Measurements from ENCODE around the gene PFKP.

PFKP gene

DNA sequence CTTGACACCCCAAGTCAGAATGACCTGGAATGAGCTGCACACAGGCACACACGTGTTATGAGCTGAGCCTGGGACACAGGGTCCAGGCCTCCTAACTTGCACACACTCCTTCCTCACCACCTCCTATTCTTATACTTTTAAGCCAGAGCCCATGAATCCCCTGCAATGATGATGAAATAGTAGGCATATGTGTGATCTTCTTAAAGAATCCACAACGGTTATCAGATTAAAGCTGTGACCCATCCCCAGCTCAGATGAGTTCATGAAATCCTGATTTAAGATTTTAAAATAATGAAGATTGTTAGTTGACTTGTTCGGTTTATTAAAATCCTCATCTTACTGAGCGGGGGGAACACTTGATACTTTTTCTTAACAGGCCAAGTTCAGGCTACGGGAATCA lies 66.6 kb downstream of the PFKP start:
- DNase-seq (ENCODE audit: low read depth in 2 of 2, low spot score in 1 of 2) = no peak

DNA sequence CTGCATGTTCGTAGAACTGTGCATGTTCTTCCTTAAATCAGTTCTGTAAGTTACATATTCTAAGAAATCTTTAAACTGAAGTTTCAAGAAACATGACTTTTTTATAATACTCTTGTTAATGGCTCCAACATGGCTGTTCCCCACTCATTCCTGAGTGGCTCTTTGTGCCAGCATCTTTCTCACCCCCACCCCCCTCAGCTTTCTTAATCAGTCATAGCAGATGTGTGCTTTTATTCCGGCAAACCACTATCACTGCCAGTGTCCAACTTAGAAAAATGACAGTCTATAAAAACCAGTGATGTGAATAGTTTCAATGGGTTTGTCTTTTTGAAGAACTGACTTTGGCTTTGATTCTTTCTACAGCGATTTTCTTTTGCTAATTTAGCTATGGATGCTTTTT lies 67.7 kb downstream of the PFKP start:
- no peak for DNase-seq (ENCODE audit: low read depth in 2 of 2, low spot score in 1 of 2)

DNA sequence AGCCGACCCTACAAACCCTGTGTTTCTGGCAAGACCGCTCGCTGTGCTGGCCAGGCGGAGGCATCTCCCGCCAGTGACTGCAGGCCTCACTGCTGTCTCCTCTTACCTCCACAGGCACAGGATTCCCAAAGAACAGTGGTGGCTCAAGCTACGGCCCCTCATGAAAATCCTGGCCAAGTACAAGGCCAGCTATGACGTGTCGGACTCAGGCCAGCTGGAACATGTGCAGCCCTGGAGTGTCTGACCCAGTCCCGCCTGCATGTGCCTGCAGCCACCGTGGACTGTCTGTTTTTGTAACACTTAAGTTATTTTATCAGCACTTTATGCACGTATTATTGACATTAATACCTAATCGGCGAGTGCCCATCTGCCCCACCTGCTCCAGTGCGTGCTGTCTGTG lies 69.0 kb downstream of the PFKP start:
- DNase-seq (ENCODE audit: low read depth in 2 of 2, low spot score in 1 of 2) = no peak

DNA sequence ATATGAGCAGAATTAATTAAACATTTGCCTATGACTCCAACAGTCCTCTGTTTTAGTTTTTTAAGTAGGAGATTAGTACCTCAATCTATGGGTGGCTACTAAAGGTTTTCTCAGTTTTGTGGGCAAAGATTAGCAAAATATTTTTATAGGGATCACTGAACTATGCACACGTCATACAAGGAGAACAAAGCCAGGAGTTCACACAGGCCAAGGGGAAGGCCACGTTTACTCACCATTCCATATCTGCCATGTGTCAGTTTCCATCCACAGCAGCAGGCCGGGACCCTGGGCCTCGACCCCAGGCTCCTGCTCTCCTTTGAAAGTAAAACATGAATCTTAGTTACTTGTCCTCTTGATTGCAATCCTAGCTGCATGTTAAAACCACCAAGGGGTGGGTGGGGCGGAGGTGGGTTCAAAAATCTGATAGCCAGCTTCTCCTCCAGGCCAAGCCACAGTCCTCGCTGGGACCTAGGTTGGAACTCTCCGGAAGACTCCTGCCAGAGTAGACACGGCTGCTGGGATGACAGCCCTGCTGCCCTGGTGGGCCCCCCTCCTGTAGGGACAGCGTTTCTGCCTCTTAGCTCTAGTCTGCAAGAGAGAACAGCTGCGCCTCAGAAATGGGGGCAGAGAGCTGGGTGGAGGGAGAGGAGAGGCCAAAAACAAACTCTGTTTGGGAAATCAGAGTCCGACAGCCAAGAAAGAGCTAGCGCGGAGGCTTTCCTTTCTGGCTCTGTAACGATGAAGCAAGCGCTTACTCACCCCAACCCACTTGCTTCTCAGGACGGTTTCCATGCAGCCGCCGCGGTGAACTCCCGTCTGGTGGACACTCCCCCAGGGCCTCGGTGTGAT lies 69.6 kb downstream of the PFKP start:
- DNase-seq (ENCODE audit: low read depth in 2 of 2, low spot score in 1 of 2) = no peak

DNA sequence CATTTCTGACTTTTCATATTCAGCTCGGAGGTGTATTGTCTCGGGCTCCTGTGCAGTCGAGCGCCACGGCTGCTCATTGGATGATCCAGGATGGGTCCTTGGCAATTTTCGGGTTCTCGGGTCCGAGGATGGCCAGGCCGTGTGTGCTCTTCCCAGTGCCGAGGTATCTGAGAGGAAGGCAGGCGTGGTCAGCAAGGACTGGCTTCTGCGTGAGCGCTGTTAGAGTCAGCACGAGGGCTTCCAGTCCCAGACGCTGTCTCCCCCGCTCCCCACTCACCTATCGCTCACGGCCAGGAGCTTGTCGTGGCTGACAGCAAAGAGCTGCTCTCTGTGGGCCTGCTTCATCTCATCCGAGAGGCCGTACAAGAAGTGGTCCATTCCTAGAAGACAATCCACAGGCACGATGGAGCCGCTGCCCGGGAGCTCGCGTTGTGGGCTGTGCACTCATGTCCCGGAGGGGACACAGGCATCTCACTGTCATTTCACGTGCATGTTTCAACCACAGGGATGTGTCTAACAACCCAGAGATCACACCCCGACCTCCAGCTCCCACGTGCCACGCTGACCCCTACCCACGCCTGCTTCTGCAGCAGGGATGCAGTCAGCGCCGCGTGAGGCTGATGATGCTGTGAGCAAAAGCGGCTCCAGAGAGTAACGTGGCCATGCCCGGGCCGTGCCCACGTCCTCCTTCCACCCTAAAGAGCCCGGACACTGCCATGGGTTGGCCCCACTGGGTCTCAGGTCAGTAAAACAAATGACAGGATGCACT lies 70.8 kb downstream of the PFKP start:
- no peak for DNase-seq (ENCODE audit: low read depth in 2 of 2, low spot score in 1 of 2)

DNA sequence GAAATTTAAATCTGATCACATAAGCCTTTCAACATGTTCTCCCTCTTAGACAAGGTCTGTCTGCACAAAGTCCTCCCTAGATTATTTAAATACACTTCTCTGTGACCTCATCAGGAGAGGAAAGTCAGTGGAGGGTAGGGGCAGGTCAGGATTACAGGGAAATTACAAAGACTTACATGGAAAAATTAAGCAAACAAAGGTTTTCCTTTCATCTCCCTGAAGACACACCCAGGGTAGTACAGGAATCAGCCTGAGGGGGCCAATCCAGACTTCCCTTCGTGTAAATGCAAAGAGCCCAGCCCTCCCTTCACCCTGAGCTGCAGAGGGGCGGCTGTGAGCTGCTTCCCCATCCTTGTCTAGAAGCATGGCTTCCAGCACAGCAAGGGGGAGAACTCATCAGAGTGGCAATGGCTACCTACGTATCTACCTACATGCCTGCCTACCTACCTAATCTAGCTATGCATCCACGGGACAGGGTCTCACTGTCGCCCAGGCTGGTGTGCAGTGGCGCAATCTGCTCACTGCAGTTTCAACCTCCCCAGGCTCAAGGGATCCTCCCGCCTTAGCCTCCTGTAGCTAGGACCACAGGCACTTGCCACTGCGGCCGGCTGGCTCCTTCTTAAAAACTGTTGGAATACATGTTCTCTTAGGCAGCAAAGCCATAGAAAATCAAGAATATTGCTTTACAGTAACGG lies 72.0 kb downstream of the PFKP start:
- no peak for DNase-seq (ENCODE audit: low read depth in 2 of 2, low spot score in 1 of 2)

DNA sequence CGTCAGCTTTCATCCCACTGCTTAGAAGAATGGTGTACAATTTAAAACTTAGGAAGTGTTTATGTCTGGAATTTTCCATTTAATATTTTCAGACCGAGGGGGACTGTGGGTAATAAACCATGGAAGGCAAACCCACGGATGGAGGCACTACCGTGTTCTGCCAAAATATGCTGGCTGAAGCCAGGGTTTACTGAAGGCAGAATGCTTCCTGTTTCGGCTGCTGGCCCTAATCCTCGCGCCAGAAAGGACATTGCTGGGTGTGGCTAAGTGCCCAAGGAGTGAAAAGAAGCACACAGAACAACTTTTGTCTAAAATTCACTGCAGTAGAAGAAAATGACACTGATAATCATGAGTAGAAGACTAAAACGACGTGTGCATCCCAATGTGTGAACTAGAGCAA lies 72.9 kb downstream of the PFKP start:
- no peak for DNase-seq (ENCODE audit: low read depth in 2 of 2, low spot score in 1 of 2)

DNA sequence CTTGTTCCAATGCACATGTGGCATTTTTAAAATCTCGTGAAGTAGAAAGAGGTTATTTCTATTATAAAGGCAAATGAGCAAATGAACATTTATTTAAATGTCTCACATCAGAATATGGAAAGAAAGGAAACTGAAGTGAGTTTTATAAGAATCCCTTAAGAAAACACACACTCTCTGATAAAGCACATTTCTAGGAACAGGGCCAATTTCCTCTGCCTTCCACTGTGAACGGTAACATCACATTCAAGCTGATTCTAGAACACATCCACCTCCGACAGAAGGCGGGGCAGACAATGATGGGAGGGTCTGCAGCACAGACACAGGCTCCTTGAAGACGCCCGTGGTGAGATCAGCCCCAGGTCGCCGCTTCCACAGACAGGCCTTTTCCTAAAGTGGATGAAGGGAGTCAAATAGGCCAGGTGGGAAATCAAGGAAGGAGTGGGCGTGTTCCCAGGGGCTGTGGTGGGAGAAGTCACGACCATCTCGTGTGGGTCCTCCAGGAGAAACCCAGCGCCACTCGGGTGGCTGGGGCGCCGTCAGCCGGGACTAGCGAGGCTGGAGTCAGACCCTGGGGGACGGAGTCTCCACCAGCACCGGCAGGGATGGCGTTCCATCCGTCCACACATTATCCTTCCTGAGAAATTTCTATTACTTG lies 74.1 kb downstream of the PFKP start:
- DNase-seq (ENCODE audit: low read depth in 2 of 2, low spot score in 1 of 2) = no peak

DNA sequence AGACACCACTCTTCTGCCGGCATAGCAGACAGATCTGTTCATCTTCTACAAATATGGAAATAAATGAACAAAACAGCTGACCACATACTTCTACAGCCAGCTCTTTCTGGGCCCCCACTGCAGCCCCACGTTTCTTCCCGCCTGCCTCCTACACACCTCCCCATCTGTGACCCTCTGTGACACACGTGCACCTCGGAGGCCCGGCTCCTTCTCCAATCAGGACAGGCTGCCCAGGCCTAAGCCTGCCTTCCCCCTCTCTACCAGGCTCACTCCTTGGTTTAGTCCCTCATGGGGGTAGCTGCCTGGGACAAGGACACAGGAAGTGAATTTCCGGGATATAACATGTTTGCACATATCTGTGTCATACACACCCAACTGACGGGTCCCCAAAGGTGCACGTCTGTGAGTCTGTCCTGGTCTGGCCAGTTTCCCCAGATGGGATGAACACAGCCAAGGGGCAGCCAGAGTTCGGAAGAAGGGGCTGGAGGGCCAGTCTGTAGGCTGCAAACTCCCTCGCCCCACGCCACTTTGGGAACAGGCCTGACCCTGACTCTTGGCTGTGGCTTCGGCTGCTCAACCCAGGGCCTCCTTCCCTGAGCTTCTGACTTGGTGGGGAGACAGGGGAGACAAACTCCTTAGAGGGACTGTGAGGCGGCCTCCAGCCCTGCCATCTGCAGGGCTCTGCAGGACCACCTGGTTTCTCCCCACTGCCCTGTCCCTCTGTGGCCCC lies 75.0 kb downstream of the PFKP start:
- DNase-seq (ENCODE audit: low read depth in 2 of 2, low spot score in 1 of 2) = no peak

DNA sequence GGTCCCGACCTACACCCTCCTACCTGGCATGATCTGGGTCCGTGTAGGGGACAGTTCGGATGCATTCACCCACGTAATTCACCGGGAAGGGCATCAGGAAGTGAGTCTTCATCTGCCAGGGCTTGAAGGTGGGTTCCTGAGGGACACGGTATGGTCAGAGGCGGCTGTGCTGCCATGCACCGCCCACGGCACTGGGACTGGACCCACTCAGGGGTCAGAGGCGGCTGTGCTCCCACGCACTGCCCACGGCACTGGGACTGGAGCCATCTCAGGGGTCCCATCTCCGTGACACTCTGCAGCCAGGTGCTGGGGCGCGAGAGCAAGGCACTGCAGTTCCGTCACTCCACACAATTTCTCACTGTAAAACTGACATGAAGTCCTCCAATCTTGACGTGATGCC lies 76.0 kb downstream of the PFKP start:
- no peak for DNase-seq (ENCODE audit: low read depth in 2 of 2, low spot score in 1 of 2)

DNA sequence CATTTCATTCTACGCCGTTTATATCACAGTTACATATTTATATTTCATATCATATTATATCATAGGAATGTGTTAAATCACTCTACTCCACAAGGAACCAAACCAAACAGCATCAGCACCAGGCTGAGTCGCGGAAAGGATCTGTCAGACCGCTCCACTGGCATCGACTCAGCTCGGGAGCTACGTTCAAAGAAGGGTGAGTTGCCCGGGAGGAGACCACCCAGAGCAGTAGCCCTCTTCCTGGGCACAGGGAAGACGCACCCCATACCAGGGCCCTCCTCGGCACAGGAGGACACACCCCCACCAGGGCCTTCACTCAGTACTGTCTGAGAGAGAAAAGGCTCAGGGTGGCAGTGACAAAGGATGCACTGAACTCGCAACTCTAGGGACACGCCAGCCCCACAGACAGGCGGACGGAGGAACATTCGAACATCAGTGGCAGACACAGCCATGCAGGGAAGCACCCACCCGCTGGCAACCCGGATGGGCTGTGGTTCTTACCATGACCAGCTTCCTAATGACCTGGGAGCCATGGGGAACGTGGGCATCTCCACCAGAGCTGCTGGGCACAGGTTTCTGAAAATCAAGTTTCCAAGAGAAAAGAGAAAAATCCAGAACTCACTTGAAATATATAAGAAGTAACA lies 76.6 kb downstream of the PFKP start:
- no peak for DNase-seq (ENCODE audit: low read depth in 2 of 2, low spot score in 1 of 2)

DNA sequence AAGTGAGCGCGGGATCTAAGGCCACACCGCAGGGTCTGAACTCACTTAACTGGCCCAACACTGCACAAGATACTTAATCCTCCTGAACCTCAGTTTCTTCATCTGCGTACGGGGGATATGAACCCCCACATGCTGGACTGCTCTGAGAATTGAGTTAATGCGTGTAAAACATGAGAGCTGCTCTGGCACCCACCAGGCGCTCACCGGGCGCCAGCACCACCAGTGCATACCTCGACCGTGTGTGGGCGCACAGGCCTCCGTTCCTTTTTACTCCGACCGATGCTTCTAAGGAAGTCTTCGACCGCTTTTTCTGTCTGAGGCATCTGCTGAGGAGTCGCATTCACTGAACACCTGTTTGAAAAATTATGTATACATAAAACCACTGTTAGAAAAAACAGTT lies 78.0 kb downstream of the PFKP start:
- DNase-seq (ENCODE audit: low read depth in 2 of 2, low spot score in 1 of 2) = no peak

DNA sequence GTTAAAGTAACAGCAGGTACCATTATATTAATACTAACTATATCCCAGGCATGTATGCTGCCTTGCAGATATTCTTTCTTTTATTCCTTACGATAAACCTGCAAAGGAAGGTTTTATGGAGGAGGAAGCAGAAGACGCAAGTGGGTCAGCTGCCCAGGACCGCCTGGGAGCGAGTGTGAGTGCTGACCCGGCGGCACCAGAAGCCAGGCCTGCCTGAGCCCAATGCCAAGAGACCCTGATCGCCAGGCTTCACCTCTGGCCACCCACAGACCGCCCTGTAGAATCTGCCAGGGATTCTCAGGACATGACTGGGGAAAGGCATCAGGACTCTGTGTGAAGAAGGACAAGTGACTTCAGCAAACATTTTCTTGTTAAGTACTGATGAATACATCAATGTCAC lies 78.9 kb downstream of the PFKP start:
- DNase-seq (ENCODE audit: low read depth in 2 of 2, low spot score in 1 of 2) = no peak

DNA sequence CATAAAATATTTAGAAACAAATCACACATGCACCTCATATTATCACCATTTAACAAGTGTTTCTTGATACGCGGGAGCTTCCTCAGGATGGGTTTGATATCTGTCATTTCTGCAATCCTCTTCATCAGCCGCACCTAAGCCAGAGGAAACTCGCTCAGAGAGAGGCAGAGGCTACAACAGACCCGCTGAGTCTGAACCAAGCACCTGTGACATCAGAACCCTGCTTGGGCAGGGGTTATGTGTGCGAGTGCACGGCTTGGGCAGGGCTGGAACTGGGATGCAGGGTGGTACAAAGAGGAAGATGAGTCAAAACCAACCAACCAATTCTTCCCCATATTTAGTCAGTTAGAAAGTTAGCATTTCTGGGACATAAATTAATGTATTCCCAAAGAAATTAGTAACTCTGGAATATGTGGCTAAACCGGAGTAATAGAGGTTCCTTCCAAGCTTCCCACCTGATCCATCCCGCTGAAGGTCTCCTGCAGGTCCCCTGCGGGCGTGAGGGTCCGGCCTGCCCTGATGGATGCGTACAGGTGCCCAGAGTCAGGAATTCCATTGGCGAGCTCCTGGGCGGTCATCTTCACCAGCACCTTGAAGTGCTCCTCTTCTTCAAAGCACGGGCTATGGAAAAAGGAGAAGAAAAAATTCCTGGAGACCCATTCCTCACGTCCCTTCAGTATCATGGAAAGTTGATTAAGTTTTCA lies 79.9 kb downstream of the PFKP start:
- no peak for DNase-seq (ENCODE audit: low read depth in 2 of 2, low spot score in 1 of 2)

DNA sequence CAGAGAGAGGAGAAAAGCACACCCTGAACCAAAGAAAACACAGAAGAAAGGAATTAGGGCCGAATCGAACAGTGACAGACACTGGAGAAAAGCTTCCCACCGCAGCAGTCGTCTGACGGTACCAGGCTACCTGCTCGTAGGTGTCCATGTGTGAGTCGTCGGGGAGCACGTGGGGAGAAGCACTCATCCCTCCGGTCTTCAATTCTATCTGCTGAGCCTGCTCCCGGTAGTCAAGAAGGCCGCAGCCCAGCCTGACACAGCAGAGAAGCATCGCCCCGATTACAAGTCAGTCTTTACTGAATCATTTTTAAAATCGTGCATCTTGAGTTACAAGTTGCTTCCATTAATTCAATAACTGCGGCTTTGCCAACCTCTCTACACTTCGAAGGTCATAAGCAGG lies 80.7 kb downstream of the PFKP start:
- no peak for DNase-seq (ENCODE audit: low read depth in 2 of 2, low spot score in 1 of 2)

DNA sequence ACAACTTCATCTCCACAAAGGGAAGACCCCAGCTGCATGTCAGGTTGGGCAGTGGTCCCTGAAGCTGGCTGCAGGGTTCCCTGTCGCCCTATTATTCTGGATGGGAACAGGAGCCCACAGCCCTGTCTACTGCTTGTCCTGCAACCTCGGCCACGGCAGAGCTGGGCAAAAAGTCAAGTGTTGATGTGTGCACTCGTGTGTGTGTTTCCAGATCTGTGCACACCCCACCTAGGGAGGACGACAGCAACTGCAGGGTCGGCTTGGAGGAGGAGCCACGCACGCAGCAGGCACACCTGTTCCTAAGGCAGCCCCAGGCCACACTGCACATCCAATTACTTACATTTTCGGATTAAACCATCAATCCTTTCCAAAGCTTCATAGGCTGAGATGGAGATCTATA lies 81.6 kb downstream of the PFKP start:
- DNase-seq (ENCODE audit: low read depth in 2 of 2, low spot score in 1 of 2) = no peak

DNA sequence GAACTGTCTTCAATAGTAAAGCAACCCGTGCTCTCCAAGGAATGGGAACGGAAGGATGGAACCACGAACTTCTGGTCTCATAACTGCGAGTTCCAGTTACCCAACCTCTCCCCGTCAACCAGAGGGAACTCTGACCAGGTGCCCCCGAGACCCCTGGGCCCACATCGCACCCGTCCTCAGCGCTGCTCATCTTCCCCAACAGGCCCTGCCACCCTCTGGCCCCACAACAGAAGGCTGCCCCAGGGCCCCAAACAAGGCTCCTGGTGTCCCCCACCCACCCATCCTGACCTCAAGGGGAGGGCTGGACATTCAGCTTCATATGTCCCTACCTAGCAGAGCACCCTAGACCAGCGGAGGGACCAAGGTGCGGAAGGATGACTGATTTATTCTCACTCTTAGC lies 82.6 kb downstream of the PFKP start:
- no peak for DNase-seq (ENCODE audit: low read depth in 2 of 2, low spot score in 1 of 2)

DNA sequence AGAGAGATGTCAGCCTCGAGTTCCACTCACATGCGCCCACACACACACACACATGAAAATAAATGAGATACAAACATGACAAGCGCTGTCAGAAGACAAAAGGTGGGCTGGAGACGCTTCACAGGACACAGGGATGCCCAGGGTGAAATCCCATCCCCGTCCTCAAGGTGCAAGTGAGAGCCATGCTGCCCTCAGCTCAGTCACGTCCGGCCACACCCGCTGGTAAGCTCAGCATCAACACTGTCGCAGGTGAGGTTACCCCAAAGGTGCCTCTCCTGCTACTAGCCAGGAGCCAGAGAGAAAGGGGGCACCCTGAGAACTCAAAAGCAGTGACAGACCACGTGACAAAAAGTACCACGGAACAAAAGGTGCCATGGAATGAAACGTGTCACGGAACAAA lies 83.0 kb downstream of the PFKP start:
- no peak for DNase-seq (ENCODE audit: low read depth in 2 of 2, low spot score in 1 of 2)

DNA sequence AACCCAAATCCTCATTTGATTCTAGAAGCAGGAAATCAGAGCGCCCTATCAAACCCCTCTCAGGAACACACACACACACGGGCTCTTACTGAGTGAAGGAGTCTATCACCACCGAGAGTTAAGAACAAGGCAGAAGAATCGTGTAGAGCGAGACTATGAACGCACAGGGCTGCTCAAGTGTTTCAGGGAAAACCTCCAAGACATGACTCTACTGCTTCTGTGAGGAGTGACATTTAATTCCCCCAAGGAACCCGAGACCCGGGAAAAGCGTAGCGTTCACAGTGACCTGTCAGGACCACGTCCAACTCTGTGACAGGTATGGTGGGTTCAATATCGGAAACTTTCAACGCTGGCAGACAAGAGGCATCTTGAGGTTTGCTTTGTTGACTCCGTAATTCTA lies 83.6 kb downstream of the PFKP start:
- no peak for DNase-seq (ENCODE audit: low read depth in 2 of 2, low spot score in 1 of 2)

Measured in stimulated activated CD8-positive, alpha-beta memory T cell treated with anti-CD3 and anti-CD28 coated beads, Interleukin-4, amount 100 ng/mL, for 4 hours (primary cell).